ENCODE data around the gene ATPAF1.

ATPAF1 gene

GRCh38 chr1:46613661-46614603 is 54.2 kb downstream of the ATPAF1 start:
- DNase-seq, result no peak

- DNase-seq, result no peak
Observed at GRCh38 chr1:46612937-46613660, 55.1 kb downstream of the ATPAF1 start.

DNA sequence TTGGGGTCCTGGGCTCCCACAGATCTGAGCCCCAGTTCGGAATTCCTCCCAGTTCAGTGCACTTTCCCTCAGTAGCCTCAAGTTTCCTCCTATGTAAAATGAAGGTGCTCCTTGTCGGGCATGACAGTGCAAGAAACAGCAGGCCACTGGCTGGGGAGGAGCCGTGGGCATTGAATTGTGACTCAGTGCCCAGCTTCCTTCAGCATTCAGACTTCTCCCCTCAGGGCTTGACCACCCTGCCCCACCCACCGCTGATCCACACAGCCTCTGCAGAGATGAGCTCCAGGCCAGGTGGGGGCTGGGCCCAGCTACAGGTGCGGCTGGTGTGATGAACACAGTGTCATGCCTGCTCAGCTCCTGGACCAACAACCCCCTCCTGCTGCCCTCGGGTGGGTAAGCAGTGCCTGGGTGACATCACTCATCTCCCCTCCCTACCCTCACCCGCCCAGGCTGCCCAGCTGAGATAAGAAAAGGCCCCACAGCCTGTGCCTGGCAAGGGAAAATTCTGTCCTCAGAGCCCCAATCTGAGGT is 56.4 kb downstream of the ATPAF1 start:
- DNase-seq, result no peak

DNA sequence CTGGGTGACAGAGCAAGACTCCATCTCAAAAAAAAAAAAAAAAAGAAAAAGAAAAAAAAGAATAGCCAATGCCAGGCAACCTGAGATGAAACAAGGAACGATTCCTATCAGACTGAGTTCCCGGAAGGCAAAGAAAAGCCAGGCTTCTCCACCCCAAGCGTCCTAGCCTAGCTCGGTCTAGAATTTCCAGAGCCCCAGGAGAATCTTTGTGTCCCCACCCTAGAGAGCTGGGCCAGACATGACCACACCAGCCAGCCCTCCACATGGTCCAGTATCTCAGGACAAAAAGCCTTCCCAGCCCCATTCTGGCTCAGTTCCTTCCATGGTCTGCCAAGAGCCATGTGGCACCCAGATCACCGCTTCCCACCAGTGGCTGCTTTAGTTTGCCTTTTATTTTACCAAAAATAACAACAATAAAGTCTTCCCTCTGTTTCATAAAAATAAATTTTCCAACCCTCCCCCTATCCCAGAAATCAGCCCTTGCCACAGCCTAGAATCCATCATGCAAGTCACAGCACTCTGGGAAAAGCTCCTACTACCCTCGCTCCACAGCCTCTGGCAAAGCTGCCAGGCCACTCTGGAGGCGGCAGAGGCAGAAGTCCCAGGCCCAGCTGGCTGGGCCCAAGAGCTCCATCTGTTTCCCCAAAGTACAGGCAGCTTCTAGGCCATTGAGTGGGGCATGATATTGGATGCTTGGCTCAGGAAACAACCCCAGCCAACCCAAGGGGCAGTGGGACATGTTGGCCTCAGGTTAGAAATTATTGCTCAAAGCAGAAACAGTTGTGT is 60.6 kb downstream of the ATPAF1 start:
- no peak for DNase-seq

DNA sequence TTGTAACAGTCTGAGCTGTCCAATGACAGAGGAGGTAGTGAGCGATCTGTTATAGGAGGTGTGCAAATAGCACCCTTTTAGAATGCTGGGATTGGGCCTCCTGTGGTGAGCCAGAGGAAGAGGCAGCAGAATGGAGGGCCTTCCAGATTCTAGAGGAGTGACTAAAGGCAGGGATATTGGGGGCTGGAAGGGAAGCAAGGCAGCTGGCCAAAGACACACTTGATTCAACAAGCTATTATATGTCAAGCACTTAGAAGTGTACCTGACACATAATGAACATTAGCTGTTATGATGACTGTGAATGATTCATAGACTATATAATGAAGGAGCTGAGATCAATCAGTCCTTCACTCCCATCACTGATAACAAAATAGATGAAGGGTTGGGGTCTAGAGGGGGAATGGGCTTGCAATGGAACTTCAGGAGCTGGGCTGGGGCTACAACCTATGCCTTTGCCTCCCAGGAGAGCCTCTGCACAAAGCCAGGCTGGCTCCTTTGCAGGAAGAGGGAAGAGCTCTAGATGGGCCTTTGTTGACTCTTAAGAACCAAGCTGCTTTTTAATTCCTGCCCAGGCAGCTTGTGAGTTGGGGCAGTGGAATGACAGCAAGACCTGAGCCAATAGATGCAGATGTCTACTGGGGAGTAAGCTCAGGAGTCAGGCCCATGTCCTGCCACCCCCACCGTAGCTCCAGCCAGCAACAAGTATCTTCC is 61.8 kb downstream of the ATPAF1 start:
- DNase-seq, result no peak

DNA sequence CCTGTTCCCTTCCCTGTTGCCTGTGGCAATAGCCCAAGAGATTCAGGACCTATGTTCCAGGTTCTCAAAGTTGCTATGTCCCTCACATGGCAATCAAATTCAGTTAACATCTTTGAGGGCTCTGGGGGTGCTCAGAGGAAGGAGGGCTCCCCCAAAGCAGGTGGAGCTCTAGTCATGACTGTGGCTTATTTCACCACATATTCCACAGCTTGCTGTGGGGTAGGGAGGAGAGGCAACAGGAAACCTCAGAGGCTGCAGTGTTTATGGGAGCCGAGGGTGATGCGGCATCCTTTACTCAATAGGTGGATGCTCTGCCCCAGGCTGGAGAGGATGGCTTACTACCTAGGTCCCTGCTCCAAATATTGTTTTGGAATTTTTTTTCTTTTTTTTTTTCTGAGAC is 62.9 kb downstream of the ATPAF1 start:
- DNase-seq, result no peak

DNA sequence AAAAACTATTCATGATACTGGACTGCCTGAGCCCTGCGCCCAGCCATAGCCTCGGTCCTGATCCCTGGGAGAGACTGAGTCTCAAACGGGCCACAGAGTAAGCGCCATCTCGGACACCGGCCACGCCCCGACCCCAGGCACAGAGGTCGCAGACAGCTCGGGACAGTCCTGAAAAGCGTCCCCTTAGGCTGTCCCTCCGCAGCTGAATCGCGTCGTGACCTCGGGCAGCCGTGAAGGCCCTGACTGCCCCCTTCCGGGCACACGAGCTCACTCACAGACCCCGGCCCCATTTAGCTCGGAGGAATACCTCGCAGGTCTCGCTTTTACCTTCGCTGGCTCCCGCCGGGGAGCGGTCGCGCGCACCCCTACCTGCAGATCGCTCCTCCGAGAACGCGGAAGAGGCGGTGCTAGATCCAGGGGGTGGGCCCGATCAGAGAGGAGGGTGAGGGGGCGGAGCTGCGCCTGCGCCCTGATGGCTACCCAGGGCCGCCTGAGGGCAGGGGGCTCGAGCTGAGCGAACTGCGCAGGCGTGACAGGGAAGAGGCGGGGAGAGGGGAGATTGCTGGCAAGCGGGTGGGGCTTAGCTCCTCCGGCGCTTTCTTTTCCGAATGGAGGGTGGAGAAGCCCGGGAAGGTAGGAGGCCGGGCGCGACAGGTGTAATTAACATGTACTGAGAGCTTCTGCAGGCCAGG is 64.2 kb downstream of the ATPAF1 start, which contains the start of gene MKNK1:
Gene MKNK1, minus strand, starts transcription at position 411 of the 692 bp plus-strand sequence. CDS start 20,941 bp downstream, outside the sequence.
- DNase-seq, result peak; percentile 98

GRCh38 chr1:46603481-46603857 is 64.7 kb downstream of the ATPAF1 start:
- no peak for DNase-seq

DNA sequence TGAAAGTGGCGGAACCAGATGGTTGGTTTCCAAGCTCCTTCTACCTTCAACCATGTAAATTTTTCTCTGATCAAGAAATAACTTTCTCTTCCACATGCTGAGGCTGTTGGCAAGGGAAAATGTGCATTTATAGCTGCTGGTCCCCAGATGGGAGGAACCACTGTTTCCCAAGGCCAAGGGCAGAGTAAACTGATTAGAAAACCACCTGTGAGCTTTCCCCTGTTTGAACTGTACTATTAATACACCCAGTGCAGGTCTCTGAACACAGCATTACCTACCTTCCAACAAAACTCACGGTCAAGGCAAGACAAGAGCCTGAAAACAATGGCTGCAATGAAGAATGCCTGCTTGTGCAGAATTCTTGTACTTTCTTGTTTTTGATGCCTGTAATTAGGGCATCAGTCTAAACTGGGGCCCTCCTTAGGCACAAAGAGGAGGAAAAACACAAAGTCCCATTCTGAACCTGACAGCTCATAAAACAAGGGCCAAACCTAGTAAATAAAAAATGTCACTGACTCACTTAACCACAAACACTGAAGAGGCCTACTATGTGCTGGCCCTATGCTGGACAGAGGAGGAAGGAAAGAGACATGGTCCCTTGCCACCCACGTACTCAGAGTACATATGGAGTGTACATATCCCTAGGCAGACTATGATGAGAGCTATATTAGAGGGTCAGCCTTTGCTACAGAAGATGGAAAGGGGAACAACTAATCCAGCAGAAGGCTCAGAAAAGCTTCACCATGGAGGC is 66.7 kb downstream of the ATPAF1 start:
- DNase-seq, result no peak

- DNase-seq, result no peak
Observed at GRCh38 chr1:46599059-46599970, 68.8 kb downstream of the ATPAF1 start.

- DNase-seq, result no peak
Observed at GRCh38 chr1:46596846-46597245, 71.3 kb downstream of the ATPAF1 start.

GRCh38 chr1:46596036-46596435 is 72.1 kb downstream of the ATPAF1 start:
- DNase-seq, result no peak

GRCh38 chr1:46595127-46595526 is 73.0 kb downstream of the ATPAF1 start:
- no peak for DNase-seq

DNA sequence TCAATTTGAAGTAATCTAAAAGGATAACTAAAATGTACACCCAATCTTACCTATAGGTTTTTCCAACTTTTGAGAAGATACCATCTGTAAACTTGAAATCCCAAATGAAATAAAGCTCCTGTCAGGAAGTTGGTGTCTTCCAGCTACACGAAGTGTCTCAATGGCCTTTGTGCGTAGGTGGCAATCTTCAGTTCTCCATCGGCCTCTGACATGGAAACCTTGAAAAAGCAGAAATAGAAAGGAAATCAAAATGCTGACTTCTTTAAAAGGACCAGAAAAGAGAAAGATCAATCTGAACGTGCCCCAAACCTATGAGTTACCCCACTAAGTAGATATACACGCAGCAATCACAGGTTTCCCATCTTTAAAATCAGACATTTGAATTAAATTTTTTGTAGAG is 74.1 kb downstream of the ATPAF1 start:
- DNase-seq, result no peak

GRCh38 chr1:46592823-46593222 is 75.3 kb downstream of the ATPAF1 start:
- no peak for DNase-seq

DNA sequence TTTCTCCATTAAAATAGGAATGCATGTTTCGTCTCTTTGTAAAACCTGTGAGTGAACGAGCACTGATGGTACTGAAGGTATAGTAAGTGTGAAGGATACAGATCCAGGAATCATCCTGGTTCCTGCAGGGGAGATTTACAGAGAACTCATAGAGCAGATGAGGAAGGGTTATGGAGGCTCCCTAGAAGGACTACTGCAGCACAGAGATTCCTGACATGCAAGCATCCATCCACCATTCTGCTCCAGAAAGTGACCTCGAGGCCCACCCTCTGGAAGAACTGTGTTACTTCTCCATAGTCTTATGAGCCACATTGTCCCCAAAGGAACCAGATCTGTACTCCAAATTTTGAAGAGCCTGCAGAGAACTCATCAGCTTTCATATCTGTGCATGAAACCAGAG is 78.6 kb downstream of the ATPAF1 start:
- DNase-seq, result no peak

DNA sequence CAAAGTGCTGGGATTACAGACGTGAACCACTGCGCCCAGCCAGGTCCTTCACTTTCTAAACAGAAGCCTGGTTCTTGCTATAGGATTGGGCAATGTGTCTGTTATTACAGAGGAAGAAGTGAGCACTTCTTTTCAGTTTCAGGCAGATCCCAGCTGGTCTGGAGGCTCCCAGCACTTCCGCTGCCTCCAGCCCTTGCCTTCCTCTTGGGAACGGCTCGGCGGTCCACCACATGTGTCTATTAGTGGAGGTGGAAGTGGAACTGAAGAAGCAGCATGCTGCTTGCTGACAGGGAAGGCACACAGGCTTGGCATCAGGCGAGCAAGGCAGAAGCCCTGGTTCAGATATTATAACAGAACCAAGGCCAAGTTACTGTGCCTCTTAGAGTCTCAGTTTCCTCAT is 81.1 kb downstream of the ATPAF1 start:
- DNase-seq, result no peak

- no peak for DNase-seq
Observed at GRCh38 chr1:46585312-46585938, 82.7 kb downstream of the ATPAF1 start.

GRCh38 chr1:46583494-46583893 is 84.7 kb downstream of the ATPAF1 start:
- DNase-seq, result no peak

Measured in activated CD4-positive, alpha-beta T cell treated with anti-CD3 and anti-CD28 coated beads, Interleukin-2, amount 50 U/mL, for 16 hours (primary cell).